RPMI7951 (cell line): Measurements from ENCODE around the gene COA8. TPM values are rescaled to one million over a fixed set of nuclear protein-coding genes. Genes with fewer than 3 reads are reported as not detected.
A peak's percentile ranks its signal among the peaks of the same experiment; 100 is the strongest.
"Not testable (repeated sequence)": the region's sequence is repeated elsewhere in the genome, so short reads cannot be mapped to it uniquely, and the experiment has no call there.

Source experiments
- DNase-seq: peaks from one replicate; pipeline ENCODE4 v3.0.0-alpha.2; 2012; ENCODE audit warnings: low read depth
- total RNA-seq: library from RNA; depleted of rRNA; stranded (reverse); fragments of >200 nt; shearing (Covaris generic); gene quantifications from 2 replicates; pipeline ENCODE4 v1.2.3, GENCODE V29; 2014

The COA8 gene
- total RNA-seq, 1 experiment from 2014 or later = 28.4 TPM

GRCh38 chr14:103574104-103574503 lies 11.3 kb downstream of the COA8 start:
- no peak for DNase-seq

- DNase-seq = no peak
These were observed 12.0 kb downstream of the COA8 start for GRCh38 chr14:103574707-103575285.

GRCh38 chr14:103576371-103577024 lies 13.7 kb downstream of the COA8 start:
- DNase-seq = peak; percentile 72

GRCh38 chr14:103578401-103579075 lies 15.8 kb downstream of the COA8 start:
- DNase-seq = no peak

GRCh38 chr14:103581206-103581605 lies 18.4 kb downstream of the COA8 start:
- DNase-seq = no peak

- no peak for DNase-seq
These were observed 19.4 kb downstream of the COA8 start for GRCh38 chr14:103581954-103582703.

GRCh38 chr14:103584326-103584915 lies 21.7 kb downstream of the COA8 start:
- no peak for DNase-seq

GRCh38 chr14:103593577-103593976 lies 30.8 kb downstream of the COA8 start:
- no peak for DNase-seq

GRCh38 chr14:103594265-103594664 lies 31.5 kb downstream of the COA8 start:
- DNase-seq = peak; percentile 95

GRCh38 chr14:103597623-103598377 lies 35.0 kb downstream of the COA8 start:
- peak; percentile 88 for DNase-seq

- no peak for DNase-seq
These were observed 37.7 kb downstream of the COA8 start for GRCh38 chr14:103600503-103600902.

GRCh38 chr14:103604620-103605019 lies 41.9 kb downstream of the COA8 start:
- DNase-seq = no peak

- peak; percentile 97 for DNase-seq
These were observed 44.4 kb downstream of the COA8 start for GRCh38 chr14:103606963-103607668.

- no peak for DNase-seq
These were observed 45.1 kb downstream of the COA8 start for GRCh38 chr14:103607822-103608221.

- DNase-seq = not testable (repeated sequence)
These were observed 46.3 kb downstream of the COA8 start for GRCh38 chr14:103609081-103609480.

GRCh38 chr14:103611215-103611614 lies 48.5 kb downstream of the COA8 start:
- no peak for DNase-seq

GRCh38 chr14:103613517-103613916 lies 50.8 kb downstream of the COA8 start:
- no peak for DNase-seq

GRCh38 chr14:103616635-103617300 lies 54.0 kb downstream of the COA8 start:
- DNase-seq = no peak

GRCh38 chr14:103619057-103619456 lies 56.3 kb downstream of the COA8 start:
- peak; percentile 54 for DNase-seq

- no peak for DNase-seq
These were observed 59.1 kb downstream of the COA8 start for GRCh38 chr14:103621860-103622259.
